NOMO-1 treated with DMSO at 0.1 percent for 48 hours (cell line): ENCODE measurements around the gene SOD2.
"Not testable (repeated sequence)": the region's sequence is repeated elsewhere in the genome, so short reads cannot be mapped to it uniquely, and the experiment has no call there.

Source experiments
- DNase-seq: peaks from one replicate; lab custom pipeline; 2025; ENCODE audit not compliant: unreplicated experiment; lab: John Stamatoyannopoulos, UW

Gene SOD2

DNA sequence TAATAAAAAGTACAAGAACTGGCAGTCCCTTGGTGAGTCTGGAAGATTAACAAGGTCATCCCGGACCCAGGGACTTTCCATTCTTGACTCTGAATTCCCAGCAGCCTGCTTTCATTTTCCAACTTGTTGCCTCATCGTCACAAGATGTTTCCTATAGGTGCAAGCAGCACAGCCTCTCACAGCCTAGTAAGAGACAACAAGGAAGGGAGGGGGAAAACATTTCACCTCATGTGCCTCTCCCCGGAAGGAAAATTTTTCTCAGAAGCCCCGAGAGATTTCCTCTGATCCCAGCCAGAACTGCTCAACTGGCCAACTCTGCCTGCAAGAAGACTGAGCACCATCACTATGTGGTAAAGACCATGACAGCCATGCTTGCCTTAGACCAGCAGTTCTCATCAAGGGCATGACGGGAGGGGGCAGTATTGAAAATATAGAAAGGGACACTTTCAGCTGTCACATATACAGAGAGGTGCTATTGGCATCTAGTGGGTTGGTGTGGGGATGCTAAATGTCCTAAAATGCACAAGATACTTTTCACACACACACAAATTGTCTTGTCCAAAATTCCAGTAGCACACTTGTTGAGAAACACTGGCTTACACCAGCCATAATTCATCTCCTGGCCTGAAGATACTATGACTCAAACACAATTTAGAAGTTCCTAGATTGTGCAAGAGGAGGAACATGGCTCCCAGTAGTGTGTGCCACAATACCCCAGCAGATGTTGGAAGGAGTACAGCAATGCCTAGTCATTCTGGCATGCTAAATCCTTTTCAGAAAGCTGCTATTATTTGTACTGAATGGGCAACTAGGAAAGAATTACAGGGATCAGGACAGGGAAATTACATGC is 23.4 kb upstream of the SOD2 start:
- peak; percentile 86 for DNase-seq

DNA sequence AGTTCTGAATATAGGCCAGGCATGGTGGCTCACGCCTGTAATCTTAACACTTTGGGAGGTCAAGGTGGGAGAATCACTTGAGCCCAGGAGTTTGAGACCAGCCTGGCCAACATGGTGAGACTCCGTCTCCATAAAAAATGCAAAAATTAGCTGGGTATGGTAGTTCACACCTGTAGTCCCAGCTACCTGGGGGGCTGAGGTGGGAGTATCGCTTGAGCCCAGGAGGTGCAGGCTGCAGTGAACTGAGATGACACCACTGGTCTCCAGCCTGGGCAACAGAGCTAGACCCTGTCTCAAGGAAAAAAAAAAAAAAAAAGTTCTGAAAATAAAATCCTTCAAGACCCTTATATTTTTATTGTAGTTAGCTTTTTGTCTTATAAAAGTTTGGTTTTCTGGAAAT is 22.6 kb upstream of the SOD2 start:
- DNase-seq = no peak

DNA sequence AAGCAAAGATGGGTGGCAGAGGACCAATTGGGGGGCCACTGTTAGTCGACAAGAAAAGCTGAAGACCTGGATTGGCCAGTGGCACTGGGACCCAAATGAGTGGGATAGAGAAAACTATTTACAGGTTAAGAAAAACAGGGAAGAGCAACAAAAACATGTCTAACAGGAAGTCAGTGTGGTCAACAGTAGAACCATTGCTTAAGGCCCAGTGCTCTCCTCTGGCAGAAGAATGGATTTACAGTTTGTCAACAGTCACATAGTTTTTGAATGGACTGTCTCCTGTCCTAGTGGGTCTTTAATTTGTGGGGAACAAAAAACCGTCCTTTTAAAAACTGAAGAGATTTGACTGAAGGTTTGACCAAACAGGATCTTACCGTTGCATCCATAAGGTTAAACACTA is 22.1 kb upstream of the SOD2 start:
- peak; percentile 46 for DNase-seq

DNA sequence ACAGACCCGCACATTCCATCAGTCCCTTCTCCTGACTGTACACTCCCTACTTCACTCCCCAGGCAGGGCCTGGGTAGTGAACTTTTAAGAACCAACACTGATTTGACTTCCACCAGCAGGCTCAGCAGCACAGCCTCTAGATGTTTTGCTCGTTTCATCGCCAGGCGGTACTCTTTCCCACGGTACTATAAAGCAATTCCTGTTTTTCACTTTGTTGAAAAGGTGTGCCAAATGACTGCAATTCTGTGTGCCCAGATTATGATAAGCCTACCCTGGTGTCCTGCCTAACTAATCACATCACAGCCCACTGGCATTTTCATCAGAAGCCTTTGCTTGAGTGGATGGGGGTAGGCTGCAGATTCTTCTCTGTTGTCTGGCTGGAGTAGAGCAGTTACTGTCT is 21.4 kb upstream of the SOD2 start:
- DNase-seq = no peak

DNA sequence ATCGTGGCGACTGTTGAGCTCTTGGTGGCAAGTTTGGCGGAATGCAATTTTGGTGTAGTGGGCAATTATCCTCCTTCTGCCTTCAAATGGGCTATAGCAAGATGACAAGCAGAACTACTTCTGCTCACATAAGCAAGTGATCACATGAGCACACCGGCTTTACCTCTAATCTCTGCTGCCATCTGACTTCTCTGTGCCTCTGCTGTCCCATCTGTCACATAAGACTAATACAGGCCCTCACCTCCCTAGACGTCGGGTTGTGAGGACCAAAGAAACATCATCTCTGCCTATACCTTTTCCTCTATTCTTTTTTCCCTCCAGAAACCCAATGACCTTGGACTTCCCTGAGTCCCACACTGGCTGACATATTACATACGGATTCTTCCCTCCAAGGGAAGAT is 20.9 kb upstream of the SOD2 start:
- no peak for DNase-seq

DNA sequence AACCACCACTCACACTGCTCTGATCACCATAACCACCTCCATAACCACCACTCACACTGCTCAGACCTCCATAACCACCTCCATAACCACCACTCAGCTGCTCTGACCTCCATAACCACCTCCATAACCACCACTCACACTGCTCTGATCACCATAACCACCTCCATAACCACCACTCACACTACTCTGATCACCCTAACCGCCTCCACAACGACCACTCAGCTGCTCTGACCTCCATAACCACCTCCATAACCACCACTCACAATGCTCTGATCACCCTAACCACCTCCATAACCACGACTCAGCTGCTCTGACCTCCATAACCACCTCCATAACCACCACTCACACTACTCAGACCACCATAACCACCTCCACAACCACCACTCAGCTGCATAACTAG is 19.3 kb upstream of the SOD2 start:
- not testable (repeated sequence) for DNase-seq

DNA sequence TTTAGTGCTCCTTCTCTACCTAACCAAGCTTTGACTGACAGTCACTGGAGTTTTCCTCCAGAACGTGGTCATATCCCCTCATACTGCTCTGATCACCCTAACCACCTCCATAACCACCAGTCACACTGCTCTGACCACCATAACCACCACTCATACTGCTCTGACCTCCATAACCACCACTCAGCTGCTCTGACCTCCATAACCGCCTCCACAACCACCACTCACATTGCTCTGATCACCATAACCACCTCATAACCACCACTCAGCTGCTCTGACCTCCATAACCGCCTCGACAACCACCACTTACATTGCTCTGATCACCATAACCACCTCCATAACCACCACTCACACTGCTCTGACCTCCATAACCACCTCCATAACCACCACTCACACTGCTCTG is 17.6 kb upstream of the SOD2 start:
- not testable (repeated sequence) for DNase-seq

DNA sequence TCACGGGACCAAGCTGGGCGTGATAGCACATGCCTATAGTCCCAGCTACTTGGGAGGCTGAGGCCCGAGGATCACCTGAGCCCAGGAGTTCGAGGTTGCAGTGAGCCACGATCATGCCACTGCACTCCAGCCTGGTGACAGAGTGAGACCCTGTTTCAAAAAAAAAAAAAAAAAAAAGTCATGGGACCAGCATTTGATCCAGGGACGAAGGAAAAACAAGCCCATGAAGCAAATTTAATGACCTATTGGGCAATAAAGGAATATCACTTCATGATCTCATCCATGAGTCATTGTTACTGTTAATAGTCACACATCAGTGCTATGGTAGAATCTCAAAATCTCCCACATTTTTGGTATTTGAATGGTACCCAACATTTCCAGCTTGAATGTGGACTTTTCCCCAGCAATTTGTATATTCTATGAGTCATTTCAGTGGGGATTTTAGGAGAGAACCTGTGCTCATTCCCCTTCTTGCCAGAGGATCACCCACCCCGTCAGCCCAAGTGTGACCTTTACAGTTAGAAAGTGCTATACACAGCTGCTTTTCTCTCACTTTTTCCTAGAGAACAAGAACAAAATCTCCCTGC is 8.5 kb upstream of the SOD2 start:
- peak; percentile 16 for DNase-seq

DNA sequence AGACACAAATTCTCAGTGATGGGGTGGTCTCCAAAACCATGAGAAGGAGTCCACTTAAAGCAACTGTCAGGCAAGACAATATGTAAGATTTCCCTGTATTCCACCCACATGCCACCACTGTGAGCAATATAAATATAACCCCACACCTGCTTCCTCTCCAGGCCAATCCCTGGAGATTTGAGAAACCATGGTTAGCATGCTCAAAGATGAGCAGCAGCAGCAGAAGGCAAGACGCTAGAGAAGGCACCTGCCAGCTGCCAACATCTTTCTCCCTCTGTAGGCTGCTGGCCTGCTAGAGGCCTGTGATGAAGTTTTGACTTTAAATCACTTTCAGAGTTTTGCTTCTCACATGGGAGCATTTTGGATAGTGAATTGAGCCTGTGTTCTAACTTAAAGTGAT is 7.9 kb upstream of the SOD2 start:
- no peak for DNase-seq

DNA sequence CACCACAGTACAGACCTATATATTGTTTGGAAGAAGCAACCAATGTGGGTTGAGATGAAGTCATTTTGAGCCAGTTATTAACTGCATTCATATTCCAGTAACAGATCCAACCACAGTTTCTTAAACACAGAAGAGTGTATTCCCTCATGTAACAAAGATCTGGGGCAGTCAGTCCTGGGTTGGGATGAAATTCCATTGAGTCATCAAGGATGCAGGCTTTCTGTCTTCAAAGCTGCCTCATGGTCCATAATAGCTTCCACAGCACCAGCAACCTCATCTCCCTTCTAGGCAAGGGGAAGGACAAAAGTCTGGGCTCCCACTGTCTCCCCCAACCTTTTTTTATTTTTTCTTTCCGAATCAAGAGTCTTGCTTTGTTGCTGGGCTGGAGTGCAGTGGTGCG is 2.9 kb upstream of the SOD2 start:
- DNase-seq = no peak

DNA sequence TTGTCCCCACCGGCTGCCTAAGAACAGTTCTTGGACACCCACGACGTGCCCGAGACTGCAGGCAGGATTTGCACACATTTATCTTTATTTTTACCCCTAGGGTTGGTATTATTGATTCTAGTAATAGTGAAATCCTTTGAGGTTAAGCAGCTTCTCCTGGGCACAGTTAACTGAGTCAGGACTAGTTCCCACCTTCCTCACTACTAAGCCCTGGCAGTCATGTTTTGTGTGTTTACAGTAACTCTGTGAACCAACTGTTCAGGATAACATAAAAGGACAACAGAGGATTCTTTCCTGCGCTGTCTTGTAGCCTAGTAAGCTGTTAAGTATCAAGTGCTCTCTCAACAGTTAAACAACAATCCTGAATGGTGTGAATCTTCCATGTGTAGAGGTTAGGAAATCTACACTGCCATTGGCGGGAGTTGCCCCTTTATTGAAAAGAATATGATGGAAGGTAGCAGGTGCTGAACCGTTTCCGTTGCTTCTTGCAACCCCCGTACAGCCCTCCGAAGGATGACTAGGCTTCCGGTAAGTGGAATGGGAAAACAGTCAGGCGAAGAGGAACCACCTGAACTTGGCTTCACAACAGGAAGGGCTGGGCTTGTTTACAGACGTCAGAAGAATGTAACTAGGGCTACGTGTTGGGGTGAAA is 979 bp upstream of the SOD2 start:
- DNase-seq = peak; percentile 36

DNA sequence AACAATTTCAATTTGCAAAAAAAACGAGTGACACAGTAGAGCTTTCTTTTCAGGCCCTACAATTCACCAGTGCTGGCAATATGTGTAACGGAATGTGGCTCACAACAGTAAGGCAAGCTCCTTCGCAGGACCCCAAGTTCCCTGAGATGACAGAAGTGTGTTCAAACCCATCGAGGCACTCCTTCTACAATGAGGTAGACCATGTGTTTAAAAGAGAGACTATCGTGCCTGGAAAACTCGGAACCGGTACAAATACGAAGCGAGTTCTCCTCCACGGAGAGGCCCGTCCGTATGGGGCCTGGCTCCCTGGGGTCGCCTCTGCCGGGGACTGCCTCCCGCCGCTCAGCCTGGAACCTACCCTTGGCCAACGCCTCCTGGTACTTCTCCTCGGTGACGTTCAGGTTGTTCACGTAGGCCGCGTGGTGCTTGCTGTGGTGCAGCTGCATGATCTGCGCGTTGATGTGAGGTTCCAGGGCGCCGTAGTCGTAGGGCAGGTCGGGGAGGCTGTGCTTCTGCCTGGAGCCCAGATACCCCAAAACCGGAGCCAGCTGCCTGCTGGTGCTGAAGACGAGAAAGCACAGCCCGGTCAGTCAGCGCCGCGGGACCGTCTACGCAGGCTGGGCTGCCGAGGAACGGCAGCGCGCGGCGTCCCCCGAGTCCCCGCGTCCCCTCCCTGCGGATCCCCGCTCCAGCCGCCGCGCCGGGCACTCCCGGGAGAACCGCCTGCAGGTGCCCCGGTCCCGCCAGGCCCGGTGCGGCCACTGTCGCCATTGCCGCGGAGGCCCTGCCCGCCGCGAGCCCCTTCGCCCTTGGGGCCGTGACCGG is 526 bp downstream of the SOD2 start:
- DNase-seq = peak; percentile 29

DNA sequence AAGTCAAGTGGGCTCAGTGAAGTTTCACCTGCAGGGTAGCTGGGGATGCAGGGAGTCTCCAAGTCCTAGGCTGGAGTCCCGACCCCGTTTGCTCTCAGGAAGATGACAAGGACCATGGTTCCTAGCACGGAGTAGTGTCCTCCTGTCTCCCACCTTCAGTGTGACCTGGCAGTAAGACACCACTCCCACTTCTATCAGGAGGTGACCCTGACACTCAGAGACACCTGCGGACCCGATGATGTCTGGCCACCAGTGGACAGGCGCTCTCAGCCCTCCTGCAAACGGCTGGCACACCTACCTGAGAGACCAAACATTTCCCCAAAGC is 1.1 kb downstream of the SOD2 start:
- no peak for DNase-seq

DNA sequence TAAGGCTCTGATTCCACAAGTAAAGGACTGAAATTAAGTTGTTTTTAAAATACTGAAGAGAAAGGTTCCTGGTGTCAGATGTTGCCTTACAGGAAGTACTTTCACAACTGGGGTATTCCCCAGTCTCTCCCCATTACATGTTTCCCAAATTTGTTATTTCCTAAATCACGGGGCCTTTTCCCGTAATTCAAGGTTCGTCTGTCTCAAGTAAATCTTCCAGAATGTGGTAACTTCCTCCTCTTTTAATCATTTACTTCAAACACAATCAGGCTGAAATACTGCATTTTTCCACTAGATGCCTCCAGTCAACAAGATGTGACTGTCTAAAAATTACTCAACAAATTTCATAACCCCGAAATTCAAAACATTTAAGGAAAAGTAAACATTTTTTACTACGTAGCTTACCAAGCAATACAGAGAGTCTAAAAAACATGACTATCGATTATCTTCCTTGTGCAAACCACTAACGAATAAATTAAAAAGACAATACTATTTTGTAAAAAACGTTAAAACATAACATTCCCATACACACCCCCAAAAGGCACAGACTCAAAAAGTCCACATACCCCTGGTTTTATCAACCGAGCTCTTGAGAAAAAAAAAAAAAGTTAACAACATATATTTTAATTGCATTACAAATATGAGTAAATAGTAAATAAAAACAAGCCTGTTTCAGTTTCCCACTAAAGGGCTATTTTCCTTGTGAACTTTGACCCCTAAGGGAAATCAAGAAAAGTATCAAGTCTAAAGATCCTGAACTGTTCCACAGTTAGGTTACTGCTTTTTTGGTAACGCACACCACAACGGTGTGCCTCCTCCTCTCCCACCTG is 1.7 kb downstream of the SOD2 start:
- peak; percentile 85 for DNase-seq

DNA sequence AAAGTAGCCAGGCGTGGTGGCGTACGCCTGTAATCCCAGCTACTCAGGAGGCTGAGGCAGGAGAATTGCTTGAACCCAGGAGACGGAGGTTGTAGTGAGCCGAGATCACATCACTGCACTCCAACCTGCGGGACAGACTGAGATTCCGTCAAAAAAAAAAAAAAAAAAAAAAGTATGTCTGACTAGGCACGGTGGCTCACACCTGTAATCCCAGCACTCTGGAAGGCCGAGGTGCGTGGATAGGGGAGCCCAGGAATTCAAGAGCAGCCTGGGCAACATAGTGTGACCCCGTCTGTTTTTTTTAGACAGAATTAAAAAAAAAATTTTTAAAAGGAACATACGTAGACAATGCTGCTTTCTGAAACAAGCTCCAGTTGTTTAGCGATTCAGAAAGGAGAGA is 2.9 kb downstream of the SOD2 start:
- not testable (repeated sequence) for DNase-seq

DNA sequence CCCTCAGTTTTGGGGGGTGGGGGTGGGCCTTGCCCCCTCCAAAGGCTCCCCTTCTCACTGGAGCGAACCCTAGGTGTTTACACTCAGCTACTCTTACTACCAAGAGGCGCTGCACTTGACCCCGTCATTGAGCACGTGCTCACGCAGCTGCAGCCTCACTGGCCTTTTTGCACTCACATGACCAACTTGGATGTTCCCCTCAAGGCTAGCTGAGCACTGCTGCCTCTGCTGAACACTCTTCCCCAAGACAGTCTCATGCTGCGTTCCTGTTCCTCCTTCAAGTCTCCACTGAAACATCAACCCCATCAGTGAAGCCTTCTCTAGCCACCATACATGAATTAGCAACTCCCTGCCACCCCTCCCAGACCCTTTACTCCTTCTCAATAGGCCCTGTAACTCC is 4.0 kb downstream of the SOD2 start:
- DNase-seq = no peak

DNA sequence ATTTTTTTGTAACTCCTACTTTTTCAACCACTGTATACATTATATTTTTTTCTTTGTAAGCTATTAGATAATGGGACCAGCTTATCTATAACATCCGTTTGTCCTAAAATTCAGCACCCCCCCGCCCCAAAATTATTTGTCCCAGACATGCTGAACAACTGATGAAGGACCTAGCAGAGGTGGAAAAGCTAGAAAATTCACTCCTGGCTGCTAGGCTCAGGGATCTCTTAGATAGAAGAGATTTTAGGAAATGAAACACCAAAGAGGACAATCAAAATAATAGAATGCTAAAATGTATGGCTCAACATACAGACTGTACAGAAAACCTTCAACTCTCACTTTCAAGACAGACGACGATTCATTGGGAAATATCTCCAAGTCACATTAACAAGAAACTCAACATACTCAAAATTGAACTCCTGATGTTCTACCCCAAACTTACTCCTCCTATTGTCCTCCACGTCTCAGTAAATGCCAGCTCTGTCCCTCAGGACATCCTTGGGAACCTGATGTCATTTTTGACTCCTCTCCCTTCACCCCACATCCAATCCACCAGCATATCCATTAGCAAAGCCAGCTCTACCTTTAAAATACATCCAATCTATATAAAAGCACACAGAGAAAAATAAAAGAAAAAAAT is 4.7 kb downstream of the SOD2 start:
- DNase-seq = no peak

DNA sequence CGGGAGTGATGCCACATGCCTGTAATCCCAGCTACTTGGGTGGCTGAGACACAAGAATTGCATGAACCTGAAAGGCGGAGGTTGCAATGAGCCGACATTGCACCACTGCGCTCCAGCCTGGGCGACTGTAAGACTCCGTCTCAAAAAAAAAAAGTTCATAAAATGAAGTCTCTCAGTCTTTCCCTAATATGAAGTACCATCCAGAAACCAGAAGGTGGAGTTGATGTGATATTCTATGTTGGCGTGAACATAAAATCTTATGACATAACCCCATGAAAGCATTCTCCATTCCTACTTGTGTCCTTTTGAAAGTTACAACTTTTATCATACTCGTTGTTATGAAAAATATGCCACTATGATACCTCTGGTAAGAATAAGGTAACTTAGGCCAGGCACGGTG is 5.7 kb downstream of the SOD2 start:
- no peak for DNase-seq

DNA sequence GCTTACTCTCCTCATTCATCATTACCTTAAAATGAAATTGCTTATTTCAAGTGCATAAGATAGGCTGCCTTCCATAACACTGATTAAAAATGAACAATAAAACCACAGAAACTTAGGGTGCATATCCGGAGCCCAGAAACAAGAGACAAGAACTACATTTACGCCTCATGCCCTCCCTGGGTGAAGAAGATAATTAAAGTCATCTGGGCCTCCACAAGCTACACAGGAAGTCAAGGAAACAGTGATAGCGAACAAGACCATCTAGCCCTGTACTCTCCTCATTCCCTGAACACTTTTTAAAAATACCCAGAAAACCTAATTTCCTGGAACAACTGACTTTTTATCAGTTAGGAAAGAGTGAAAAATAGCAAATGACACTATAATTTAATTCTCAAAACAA is 6.3 kb downstream of the SOD2 start:
- no peak for DNase-seq

DNA sequence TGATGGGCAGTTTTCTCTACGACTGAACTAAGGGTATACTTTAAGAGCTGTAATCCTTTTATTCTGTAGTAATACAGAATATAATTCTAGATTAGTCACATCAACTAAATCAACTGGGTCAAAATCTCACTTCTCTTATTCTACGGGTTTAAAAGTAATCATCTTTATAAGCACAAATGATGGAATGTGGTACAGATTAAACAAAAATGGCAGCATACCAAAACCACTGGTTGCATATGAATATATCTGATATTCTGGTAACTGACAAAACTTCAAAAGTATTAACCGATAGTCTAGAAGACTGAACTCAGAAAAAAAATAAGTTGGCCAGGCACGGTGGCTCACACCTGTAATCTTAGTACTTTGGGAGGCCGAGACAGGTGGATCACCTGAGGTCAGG is 7.0 kb downstream of the SOD2 start:
- no peak for DNase-seq

DNA sequence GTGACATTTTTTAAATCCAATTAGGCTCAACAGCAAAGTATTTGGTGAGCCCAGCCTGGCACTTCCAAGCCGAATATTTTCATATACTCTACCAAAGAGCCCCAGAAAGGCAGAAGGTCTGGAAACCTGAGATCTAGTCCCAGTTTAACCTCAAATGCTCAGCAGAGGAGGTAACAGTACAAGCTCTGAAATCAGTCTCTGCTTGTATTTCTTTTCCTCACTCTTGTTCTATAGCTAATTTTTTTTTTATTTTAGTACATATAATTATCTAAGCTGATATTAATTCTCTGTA is 9.1 kb downstream of the SOD2 start:
- no peak for DNase-seq
